Trophoblast cell (in vitro differentiated cells and primary cell): ENCODE results near the gene EPHB1.
"Not testable (repeated sequence)": the region's sequence is repeated elsewhere in the genome, so short reads cannot be mapped to it uniquely, and the experiment has no call there.

Experiments used
- DNase-seq, 2 donors: peaks; one replicate each; pipeline ENCODE4 v3.0.0-alpha.2; 2016
- H2AFZ ChIP-seq: 2 replicates; pipeline ENCODE4 v1.6.1; 2013; ENCODE audit warnings: low read length, moderate library complexity, mild to moderate bottlenecking; ENCODE audit not compliant: insufficient read depth, poor library complexity
- H2AK5ac ChIP-seq: 2 replicates; pipeline ENCODE4 v1.6.1; 2013; ENCODE audit warnings: mild to moderate bottlenecking, low read length
- H2BK120ac ChIP-seq: 2 replicates; pipeline ENCODE4 v1.6.1; 2013; ENCODE audit warnings: low read length, mild to moderate bottlenecking, moderate library complexity; ENCODE audit not compliant: insufficient read depth, poor library complexity
- H2BK12ac ChIP-seq: 2 replicates; pipeline ENCODE4 v1.6.1; 2013; ENCODE audit warnings: mild to moderate bottlenecking, low read length, moderate library complexity
- H2BK5ac ChIP-seq: 2 replicates; pipeline ENCODE4 v1.6.1; 2013; ENCODE audit warnings: low read length, low read depth, moderate library complexity, mild to moderate bottlenecking; ENCODE audit not compliant: poor library complexity
- H3K14ac ChIP-seq: 2 replicates; pipeline ENCODE4 v1.6.1; 2013; ENCODE audit warnings: mild to moderate bottlenecking, low read length
- H3K18ac ChIP-seq: 2 replicates; pipeline ENCODE4 v1.6.1; 2013; ENCODE audit warnings: mild to moderate bottlenecking, low read length
- H3K23ac ChIP-seq: 2 replicates; pipeline ENCODE4 v1.6.1; 2013; ENCODE audit warnings: low read length
- H3K27ac ChIP-seq: 2 replicates; pipeline ENCODE4 v1.5.1; 2013; ENCODE audit warnings: low read depth, mild to moderate bottlenecking, inconsistent platforms, low read length, moderate library complexity
- H3K27me3 ChIP-seq: 2 replicates; pipeline ENCODE4 v1.6.1; 2013; ENCODE audit warnings: inconsistent platforms, mild to moderate bottlenecking, low read length, moderate library complexity; ENCODE audit not compliant: insufficient read depth
- H3K36me3 ChIP-seq, 2 experiments: 1 replicate in 1 of 2; 2 replicates in 1 of 2; pipeline ENCODE4 v1.6.1; 2013; ENCODE audit warnings: low read length in 2 of 2, mild to moderate bottlenecking in 2 of 2, moderate library complexity in 1 of 2; ENCODE audit not compliant: insufficient read depth in 2 of 2, control insufficient read depth in 1 of 2
- H3K4ac ChIP-seq: 2 replicates; pipeline ENCODE4 v1.6.1; 2013; ENCODE audit warnings: low read depth, mild to moderate bottlenecking, low read length, moderate library complexity
- H3K4me1 ChIP-seq, 2 experiments: 1 replicate in 1 of 2; 2 replicates in 1 of 2; pipeline ENCODE4 v1.6.1; 2013; ENCODE audit warnings: low read length in 2 of 2, mild to moderate bottlenecking in 2 of 2, moderate library complexity in 1 of 2; ENCODE audit not compliant: insufficient read depth in 2 of 2, control insufficient read depth in 1 of 2
- H3K4me2 ChIP-seq: 2 replicates; pipeline ENCODE4 v1.6.1; 2013; ENCODE audit warnings: inconsistent platforms, mild to moderate bottlenecking, low read length, moderate library complexity
- H3K4me3 ChIP-seq: 2 replicates; pipeline ENCODE4 v1.5.1; 2013; ENCODE audit warnings: mild to moderate bottlenecking, low read depth, low read length, inconsistent platforms
- H3K79me1 ChIP-seq: one replicate; pipeline ENCODE4 v1.6.1; 2013; ENCODE audit warnings: low read length
- H3K79me2 ChIP-seq: 2 replicates; pipeline ENCODE4 v1.6.1; 2013; ENCODE audit warnings: low read length, mild to moderate bottlenecking; ENCODE audit not compliant: control insufficient read depth, insufficient read depth, poor library complexity
- H3K9ac ChIP-seq: 2 replicates; pipeline ENCODE4 v1.6.1; 2013; ENCODE audit warnings: mild to moderate bottlenecking, low read length
- H3K9me3 ChIP-seq: 2 replicates; pipeline ENCODE4 v1.6.1; 2013; ENCODE audit warnings: low read depth, mild to moderate bottlenecking, control low read depth, inconsistent platforms, low read length; ENCODE audit not compliant: insufficient read depth
- H4K12ac ChIP-seq: 2 replicates; pipeline ENCODE4 v1.6.1; 2013; ENCODE audit warnings: low read depth, mild to moderate bottlenecking, low read length, moderate library complexity
- H4K8ac ChIP-seq: 2 replicates; pipeline ENCODE4 v1.6.1; 2013; ENCODE audit warnings: low read depth, mild to moderate bottlenecking, low read length, moderate library complexity
- H4K91ac ChIP-seq: one replicate; pipeline ENCODE4 v1.6.1; 2013; ENCODE audit warnings: low read depth, mild to moderate bottlenecking, low read length, moderate library complexity
- WGBS: extraction: QIAGEN DNeasy Blood & Tissue Kit; methylation state at CpG from one replicate; pipeline ENCODE4 v1.1.7; 2013; ENCODE audit warnings: missing lambda C conversion rate; ENCODE audit not compliant: insufficient read length, insufficient coverage; ENCODE audit errors: extremely low coverage; 5-methylcytosine and 5-hydroxymethylcytosine counted together

EPHB1 gene

DNA sequence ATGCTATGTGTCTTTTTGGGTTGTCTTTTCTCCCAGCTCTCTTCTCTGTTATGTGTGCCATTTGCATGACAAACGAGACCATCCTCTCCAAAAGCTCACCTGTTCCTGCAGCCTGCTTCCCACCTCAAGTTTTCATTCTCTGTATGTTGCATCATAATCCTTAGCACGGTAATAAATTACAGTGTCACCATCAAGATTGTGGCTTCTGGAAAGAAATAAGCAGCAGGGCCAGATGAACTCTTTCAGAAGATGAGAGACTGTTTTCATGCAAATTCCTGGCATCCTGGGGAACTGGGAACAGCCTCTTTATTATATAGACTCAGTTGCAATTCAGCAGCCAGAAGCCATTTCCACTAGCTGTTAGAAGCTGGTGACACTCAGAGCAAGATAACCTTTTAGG is 436.7 kb downstream of the EPHB1 start:
- no peak overlapping the region for H2BK12ac ChIP-seq
- no peaks in the 10 kb centered on the region for H3K4me1 ChIP-seq
- no peak overlapping the region for H2BK5ac ChIP-seq
- no peak overlapping the region for H3K9ac ChIP-seq
- no peak overlapping the region for H3K4ac ChIP-seq
- no peak overlapping the region for H4K8ac ChIP-seq
- peaks cover 6% of the 10 kb centered on the region for H3K9me3 ChIP-seq
- DNase-seq, result no peak
- H3K36me3 ChIP-seq, result no peaks in the 10 kb centered on the region
- WGBS, result no CpG with 5 or more reads among the region's 2 CpGs
- H3K18ac ChIP-seq, result no peak overlapping the region
- no peak overlapping the region for H2AFZ ChIP-seq
- no peaks in the 10 kb centered on the region for H3K79me2 ChIP-seq
- H3K27me3 ChIP-seq, result no peaks in the 10 kb centered on the region
- no peak overlapping the region for H3K23ac ChIP-seq
- no peak overlapping the region for H2BK120ac ChIP-seq
- H3K4me3 ChIP-seq, result no peak overlapping the region
- no peak overlapping the region for H3K4me2 ChIP-seq
- H4K91ac ChIP-seq, result no peak overlapping the region
- no peak overlapping the region for H3K27ac ChIP-seq
- no peak overlapping the region for H4K12ac ChIP-seq
- H2AK5ac ChIP-seq, result no peak overlapping the region
- no peaks in the 10 kb centered on the region for H3K79me1 ChIP-seq
- no peak overlapping the region for H3K14ac ChIP-seq

DNA sequence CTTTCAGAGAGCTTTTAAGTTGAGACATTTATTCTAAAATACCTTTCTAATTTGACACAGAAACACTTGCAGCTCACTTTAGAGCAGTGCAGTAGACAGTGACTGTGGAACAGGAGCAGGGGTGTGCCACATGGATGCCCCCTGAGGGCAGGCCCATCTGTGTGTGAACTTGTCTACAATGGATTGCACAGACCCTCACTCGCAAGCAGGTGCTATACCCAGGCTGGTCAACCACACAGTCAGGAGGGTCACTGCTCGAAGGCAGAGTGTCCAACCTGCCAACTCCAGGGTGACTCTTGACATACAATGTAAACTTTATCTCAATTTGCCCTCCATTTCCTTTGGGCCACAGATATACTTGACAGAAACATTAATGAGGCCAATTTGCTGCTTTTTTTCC is 437.2 kb downstream of the EPHB1 start:
- Histone ChIP-seq H4K12ac (no peak overlapping the region), H4K91ac (no peak overlapping the region), H3K79me2 (no peaks in the 10 kb centered on the region), H3K18ac (no peak overlapping the region), H3K27me3 (no peaks in the 10 kb centered on the region), H3K79me1 (no peaks in the 10 kb centered on the region), H2BK5ac (no peak overlapping the region), H3K23ac (no peak overlapping the region), H3K4me3 (no peak overlapping the region), H2BK120ac (no peak overlapping the region), H2AK5ac (no peak overlapping the region), H2AFZ (no peak overlapping the region), H4K8ac (no peak overlapping the region), H3K14ac (no peak overlapping the region), H3K27ac (no peak overlapping the region), H2BK12ac (no peak overlapping the region), H3K4me2 (no peak overlapping the region), H3K4me1 (no peaks in the 10 kb centered on the region), H3K4ac (no peak overlapping the region), H3K36me3 (no peaks in the 10 kb centered on the region), H3K9ac (no peak overlapping the region), H3K9me3 (peaks cover 6% of the 10 kb centered on the region)
- no peak for DNase-seq
- no CpG with 5 or more reads among the region's 2 CpGs for WGBS

DNA sequence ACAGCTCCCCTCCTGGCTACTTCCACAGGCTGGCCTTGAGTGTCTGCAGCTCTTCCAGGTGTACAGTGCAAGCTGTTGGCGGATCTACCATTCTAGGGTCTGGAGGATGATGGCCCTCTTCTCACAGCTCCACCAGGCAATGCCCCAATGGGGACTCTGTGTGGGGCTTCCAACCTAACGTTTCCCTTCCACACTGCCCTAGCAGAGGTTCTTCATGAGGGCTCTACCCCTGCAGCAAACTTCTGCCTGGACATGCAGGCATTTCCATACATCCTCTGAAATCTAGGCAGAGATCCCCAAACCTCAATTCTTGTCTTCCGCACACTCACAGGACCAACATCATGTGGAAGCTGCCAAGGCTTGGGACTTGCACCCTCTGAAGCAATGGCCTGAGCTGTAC is 438.4 kb downstream of the EPHB1 start:
- H3K4me3 ChIP-seq, H3K4me1 ChIP-seq, H4K12ac ChIP-seq, H2AFZ ChIP-seq, H3K27ac ChIP-seq, H2BK5ac ChIP-seq, H3K4ac ChIP-seq, H3K23ac ChIP-seq, H4K8ac ChIP-seq, H3K27me3 ChIP-seq, H3K18ac ChIP-seq, H4K91ac ChIP-seq, H2AK5ac ChIP-seq, H3K36me3 ChIP-seq, H2BK12ac ChIP-seq, H3K9me3 ChIP-seq, H2BK120ac ChIP-seq, H3K79me1 ChIP-seq, H3K14ac ChIP-seq, H3K79me2 ChIP-seq, H3K4me2 ChIP-seq, DNase-seq, H3K9ac ChIP-seq: not testable (repeated sequence)
- WGBS, result no CpG with 5 or more reads among the region's 3 CpGs

DNA sequence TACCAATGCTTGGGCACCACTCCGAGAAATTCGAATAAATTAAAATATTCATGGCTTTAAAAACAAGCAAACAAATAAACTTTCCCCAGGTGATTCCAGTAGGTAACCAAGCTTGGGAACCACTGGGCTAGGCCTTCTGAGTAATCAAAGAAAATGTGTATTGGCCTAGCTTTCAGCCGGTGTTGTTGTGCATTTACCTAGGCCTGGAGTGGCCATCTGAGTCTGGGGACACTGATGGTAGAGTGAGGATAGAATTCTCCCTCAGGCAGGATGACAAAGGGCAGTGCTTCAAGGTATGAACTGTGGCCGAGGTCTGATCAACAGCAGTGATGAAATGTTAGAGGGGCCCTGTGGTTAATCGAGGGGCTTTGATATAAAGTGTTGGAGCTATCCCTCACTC is 440.5 kb downstream of the EPHB1 start:
- H3K14ac ChIP-seq, result no peak overlapping the region
- H3K79me2 ChIP-seq, result no peaks in the 10 kb centered on the region
- H3K27me3 ChIP-seq, result no peaks in the 10 kb centered on the region
- no peak overlapping the region for H2BK12ac ChIP-seq
- no peak for DNase-seq
- H4K91ac ChIP-seq, result no peak overlapping the region
- no peaks in the 10 kb centered on the region for H3K36me3 ChIP-seq
- no peaks in the 10 kb centered on the region for H3K79me1 ChIP-seq
- no peak overlapping the region for H2AFZ ChIP-seq
- H3K4me1 ChIP-seq, result peaks cover 0 to 4% of the 10 kb centered on the region in 2 experiments
- no peak overlapping the region for H3K4me3 ChIP-seq
- peaks cover 8% of the 10 kb centered on the region for H3K9me3 ChIP-seq
- H2BK120ac ChIP-seq, result no peak overlapping the region
- no peak overlapping the region for H3K4ac ChIP-seq
- no peak overlapping the region for H4K12ac ChIP-seq
- H3K4me2 ChIP-seq, result no peak overlapping the region
- H3K9ac ChIP-seq, result no peak overlapping the region
- H2BK5ac ChIP-seq, result no peak overlapping the region
- WGBS, result no CpG with 5 or more reads among the region's 5 CpGs
- no peak overlapping the region for H4K8ac ChIP-seq
- H2AK5ac ChIP-seq, result no peak overlapping the region
- H3K18ac ChIP-seq, result no peak overlapping the region
- H3K23ac ChIP-seq, result no peak overlapping the region
- no peak overlapping the region for H3K27ac ChIP-seq
